Gastroesophageal sphincter (tissue), 4 donors: ENCODE data around the gene NANOS2. TPM values are rescaled to one million over a fixed set of nuclear protein-coding genes. Genes with fewer than 3 reads are reported as not detected.

Experiments used
- ATAC-seq: fragments of 150-250 bp; one replicate; pipeline ENCODE4 v1.9.1; 2016; ENCODE audit warnings: mild to moderate bottlenecking, moderate library complexity
- H3K27ac ChIP-seq, 4 donors: fragments of 200-600 bp; sonication (generic) in 3 of 4; 1 replicate in 3 of 4; 2 replicates in 1 of 4; pipeline ENCODE4 v1.5.1; 2016 to 2019
- H3K27me3 ChIP-seq: fragments of 200-600 bp; sonication (generic); one replicate; pipeline ENCODE4 v1.5.1; 2019
- H3K36me3 ChIP-seq, 2 donors: fragments of 200-600 bp; sonication (generic); one replicate each; pipeline ENCODE4 v1.5.1; 2019; ENCODE audit warnings: control low read depth in 1 of 2
- H3K4me1 ChIP-seq, 3 donors: fragments of 200-600 bp; sonication (generic); 1 replicate in 2 of 3; 2 replicates in 1 of 3; pipeline ENCODE4 v1.5.1; 2016 to 2019; ENCODE audit warnings: control low read depth in 2 of 3
- H3K4me3 ChIP-seq, 2 donors: fragments of 200-600 bp; sonication (generic); one replicate each; pipeline ENCODE4 v1.5.1; 2019; ENCODE audit warnings: mild to moderate bottlenecking in 1 of 2, moderate library complexity in 1 of 2
- H3K9me3 ChIP-seq, 3 donors: fragments of 200-600 bp; sonication (generic); one replicate each; pipeline ENCODE4 v1.5.1; 2017 to 2019; ENCODE audit warnings: control low read depth in 2 of 3
- EP300 ChIP-seq: sonication (generic); formaldehyde crosslinking; IDR thresholded peaks from one replicate; pipeline ENCODE4 v1.6.1; 2017; ENCODE audit warnings: antibody characterized with exemption, mild to moderate bottlenecking
- POLR2A ChIP-seq, 2 donors: fragments of 450-650 bp; IDR thresholded peaks; one replicate each; pipeline ENCODE4 v1.6.1; 2017; ENCODE audit warnings: antibody characterized with exemption in 2 of 2, mild to moderate bottlenecking in 2 of 2, moderate library complexity in 1 of 2
- POLR2AphosphoS5 ChIP-seq: sonication (generic); formaldehyde crosslinking; IDR thresholded peaks from one replicate; pipeline ENCODE4 v1.6.1; 2017; ENCODE audit warnings: antibody characterized with exemption
- WGBS, 2 donors: methylation state at CpG; one replicate each; pipeline ENCODE4 v1.1.5; 2018; ENCODE audit warnings: low coverage in 1 of 2; 5-methylcytosine and 5-hydroxymethylcytosine counted together
- total RNA-seq, 4 donors: library from RNA; depleted of rRNA; stranded (reverse); fragments of >200 nt; gene quantifications; one replicate each; pipeline ENCODE4 v1.1.0, GENCODE V29; 2016
- TF ChIP-seq, protein P1 (sequence below), 4 experiments: fragments of 200-600 bp in 2 of 4; fragments of 450-650 bp in 2 of 4; sonication (generic) in 1 of 4; IDR thresholded peaks; one replicate each; pipeline ENCODE4 v1.5.1; 2017 to 2019; ENCODE audit warnings: antibody characterized with exemption in 4 of 4, mild to moderate bottlenecking in 2 of 4, moderate library complexity in 2 of 4

NANOS2 gene
- total RNA-seq, 4 donors from 2014 or later = not detected

DNA sequence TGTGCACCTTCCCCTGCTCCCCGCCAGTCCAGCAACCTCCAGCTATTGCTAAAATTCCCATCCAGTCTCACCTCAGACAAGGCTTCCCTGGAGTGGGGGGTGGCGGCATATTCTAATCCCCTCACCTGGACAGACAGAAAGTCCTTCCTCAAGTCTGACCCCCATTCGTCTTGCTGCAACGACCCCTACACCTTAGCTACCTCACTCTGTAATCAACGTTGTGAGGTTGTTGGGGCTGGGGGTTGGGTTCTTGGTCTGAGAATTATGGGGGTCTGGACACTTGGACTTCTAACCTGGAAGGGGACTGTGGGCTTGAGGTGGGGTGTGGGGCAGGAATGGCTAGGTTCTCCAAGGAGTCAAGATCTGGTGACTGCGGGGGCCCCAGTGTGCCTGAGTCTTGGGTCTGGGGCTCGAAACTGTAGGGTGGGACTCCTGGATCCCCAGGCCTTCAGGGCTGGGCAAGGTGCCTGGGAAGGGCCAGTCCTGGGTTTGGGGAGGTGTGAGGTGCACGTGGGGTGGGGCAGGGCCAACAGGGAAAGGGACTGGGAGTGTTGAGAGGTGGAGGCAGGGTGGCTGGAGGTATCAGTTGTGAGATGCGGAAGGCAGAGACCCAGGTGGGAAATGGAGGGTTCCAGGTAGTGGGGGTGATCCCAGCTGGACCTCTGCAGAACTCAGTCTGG is 49.2 kb downstream of the NANOS2 start:
- peaks cover 33% of the 10 kb centered on the region for H3K27me3 ChIP-seq
- WGBS, 2 donors = 67 to 100% methylated on average over 1 to 3 of the region's 9 CpGs
- no peak overlapping the region for H3K27ac ChIP-seq
- peaks cover 0 to 6% of the 10 kb centered on the region in 2 donors for H3K36me3 ChIP-seq
- no peaks in the 10 kb centered on the region for H3K9me3 ChIP-seq
- no peak for ATAC-seq
- no peak overlapping the region for H3K4me3 ChIP-seq
- H3K4me1 ChIP-seq = peaks cover 0 to 32% (median 15%) of the 10 kb centered on the region in 3 donors
- TF ChIP-seq POLR2A (IDR thresholded peaks at IDR 0.05) (no peak), EP300 (no peak), POLR2AphosphoS5 (no peak)
- TF ChIP-seq, protein P1, sequence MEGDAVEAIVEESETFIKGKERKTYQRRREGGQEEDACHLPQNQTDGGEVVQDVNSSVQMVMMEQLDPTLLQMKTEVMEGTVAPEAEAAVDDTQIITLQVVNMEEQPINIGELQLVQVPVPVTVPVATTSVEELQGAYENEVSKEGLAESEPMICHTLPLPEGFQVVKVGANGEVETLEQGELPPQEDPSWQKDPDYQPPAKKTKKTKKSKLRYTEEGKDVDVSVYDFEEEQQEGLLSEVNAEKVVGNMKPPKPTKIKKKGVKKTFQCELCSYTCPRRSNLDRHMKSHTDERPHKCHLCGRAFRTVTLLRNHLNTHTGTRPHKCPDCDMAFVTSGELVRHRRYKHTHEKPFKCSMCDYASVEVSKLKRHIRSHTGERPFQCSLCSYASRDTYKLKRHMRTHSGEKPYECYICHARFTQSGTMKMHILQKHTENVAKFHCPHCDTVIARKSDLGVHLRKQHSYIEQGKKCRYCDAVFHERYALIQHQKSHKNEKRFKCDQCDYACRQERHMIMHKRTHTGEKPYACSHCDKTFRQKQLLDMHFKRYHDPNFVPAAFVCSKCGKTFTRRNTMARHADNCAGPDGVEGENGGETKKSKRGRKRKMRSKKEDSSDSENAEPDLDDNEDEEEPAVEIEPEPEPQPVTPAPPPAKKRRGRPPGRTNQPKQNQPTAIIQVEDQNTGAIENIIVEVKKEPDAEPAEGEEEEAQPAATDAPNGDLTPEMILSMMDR (IDR thresholded peaks at IDR 0.05) = no peak

DNA sequence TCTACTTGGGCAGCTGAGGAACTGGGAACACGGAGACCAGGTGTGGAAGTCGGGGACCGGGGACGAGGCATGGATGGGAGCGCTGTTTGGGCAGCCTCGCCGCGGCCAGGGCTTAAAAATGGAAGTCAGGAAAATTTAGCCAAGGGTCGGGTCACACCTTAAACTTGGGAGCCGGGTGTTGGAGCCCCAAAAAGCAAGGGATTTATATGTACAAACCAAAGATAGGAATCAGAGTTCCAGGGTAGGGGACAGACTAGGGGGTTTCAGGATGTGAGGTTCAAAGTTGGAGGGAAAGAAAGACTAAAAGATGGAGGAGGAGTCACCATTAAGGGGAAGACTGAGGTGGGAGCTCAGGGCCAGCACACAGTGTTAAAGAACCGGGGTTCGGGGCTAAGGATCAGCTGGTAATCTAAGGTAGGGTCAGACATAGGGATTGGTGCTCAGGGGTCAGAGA is 49.9 kb downstream of the NANOS2 start:
- no peak for ATAC-seq
- Histone ChIP-seq H3K27ac (no peak overlapping the region), H3K9me3 (no peaks in the 10 kb centered on the region), H3K4me3 (peak overlapping the region in 1 of 2 donors; percentile 94), H3K36me3 (peaks cover 0 to 13% of the 10 kb centered on the region in 2 donors), H3K27me3 (peaks cover 33% of the 10 kb centered on the region), H3K4me1 (peaks cover 0 to 32% (median 15%) of the 10 kb centered on the region in 3 donors)
- 6 to 18% methylated on average over 3 to 12 of the region's 12 CpGs for WGBS, 2 donors
- TF ChIP-seq POLR2AphosphoS5 (no peak), POLR2A (IDR thresholded peaks at IDR 0.05) (no peak), EP300 (no peak)
- TF ChIP-seq, protein P1 (IDR thresholded peaks at IDR 0.05) = no peak

DNA sequence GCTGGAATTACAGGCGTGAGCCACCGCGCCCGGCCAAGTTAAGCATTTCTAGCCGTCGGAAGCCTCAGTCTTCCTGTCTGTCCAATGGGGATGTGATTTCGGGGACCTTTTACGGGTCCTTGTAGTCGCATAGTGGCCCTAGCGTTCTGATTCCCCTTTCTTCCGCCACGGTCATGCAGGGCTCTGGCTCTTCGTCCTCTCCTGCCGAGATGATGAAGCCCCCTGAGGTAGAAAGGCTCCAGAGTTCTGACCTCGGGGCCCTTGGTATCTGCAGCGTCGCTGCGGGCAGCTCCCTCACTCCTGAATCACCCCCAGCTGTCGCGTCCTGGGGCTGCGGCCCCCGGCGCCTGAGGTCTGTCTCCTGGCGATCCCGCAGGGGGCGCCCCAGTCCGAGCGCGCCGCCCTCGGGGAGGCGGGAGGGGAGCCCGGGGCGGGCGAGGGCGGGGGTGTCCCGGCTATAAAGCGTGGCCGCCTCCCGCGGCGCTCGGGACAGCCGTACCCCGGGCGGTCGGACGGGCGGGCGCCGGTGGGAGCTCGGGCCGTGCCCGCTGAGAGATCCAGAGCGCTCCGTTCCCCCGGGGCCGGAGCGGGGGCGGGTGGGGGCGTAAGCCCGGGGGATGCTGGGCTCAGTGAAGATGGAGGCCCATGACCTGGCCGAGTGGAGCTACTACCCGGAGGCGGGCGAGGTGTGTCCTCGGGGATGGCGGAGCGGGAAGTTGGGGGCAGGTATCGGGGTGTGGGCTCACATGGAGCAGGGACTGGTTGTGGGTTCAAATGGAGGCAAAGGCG is 50.5 kb downstream of the NANOS2 start, which contains the start of gene FOXA3:
TSS of gene FOXA3 (plus strand) at position 487 of the 789 bp plus-strand sequence. CDS start at position 618, 131 bp downstream.
- peak; percentile 19 for ATAC-seq
- TF ChIP-seq, protein P1 (IDR thresholded peaks at IDR 0.05) = peak in 3 of 4 experiments; percentile 22 to 78 (median 57)
- no peak for TF ChIP-seq EP300
- TF ChIP-seq POLR2A (IDR thresholded peaks at IDR 0.05) = no peak
- no peak for TF ChIP-seq POLR2AphosphoS5
- Histone ChIP-seq H3K36me3 (peaks cover 0 to 20% of the 10 kb centered on the region in 2 donors), H3K4me3 (peak within 1 kb of the TSS; percentile 12 to 94), H3K4me1 (peaks cover 0 to 32% (median 15%) of the 10 kb centered on the region in 3 donors), H3K9me3 (no peaks in the 10 kb centered on the region), H3K27ac (peak within 1 kb of the TSS in 1 of 4 donors; percentile 93), H3K27me3 (peaks cover 33% of the 10 kb centered on the region)
- WGBS, 2 donors = 14% methylated on average over 10 of the region's 71 CpGs; no CpG with 5 or more reads in 1 of the 2 donors

DNA sequence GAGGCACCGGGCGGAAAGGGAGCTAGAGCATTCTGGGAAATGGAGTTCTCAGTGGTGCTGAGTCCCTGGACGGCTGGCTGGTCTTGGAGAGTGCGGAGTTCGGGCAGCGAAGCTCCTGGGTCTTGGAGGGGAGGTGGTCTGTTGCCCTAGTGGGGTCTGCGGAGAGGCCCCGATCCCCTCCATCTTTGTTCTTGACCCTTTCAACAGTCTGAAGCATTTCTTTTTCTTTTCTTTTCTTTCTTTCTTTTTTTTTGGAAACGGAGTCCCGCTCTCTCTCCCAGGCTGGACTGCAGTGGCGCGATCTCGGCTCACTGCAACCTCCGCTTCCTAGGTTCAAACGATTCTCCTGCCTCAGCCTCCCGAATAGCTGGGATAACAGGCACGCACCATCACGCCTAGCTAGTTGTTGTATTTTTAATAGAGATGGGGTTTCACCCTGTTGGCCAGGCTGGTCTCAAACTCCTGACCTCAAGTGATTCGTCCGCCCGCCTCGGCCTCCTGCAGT is 51.2 kb downstream of the NANOS2 start:
- peak overlapping the region in 1 of 4 donors; percentile 93 for H3K27ac ChIP-seq
- peaks cover 0 to 26% of the 10 kb centered on the region in 2 donors for H3K36me3 ChIP-seq
- no peak for ATAC-seq
- H3K27me3 ChIP-seq = peaks cover 33% of the 10 kb centered on the region
- 3% methylated on average over 6 to 16 of the region's 22 CpGs for WGBS, 2 donors
- H3K4me1 ChIP-seq = peaks cover 0 to 32% (median 15%) of the 10 kb centered on the region in 3 donors
- no peaks in the 10 kb centered on the region for H3K9me3 ChIP-seq
- no peak for TF ChIP-seq POLR2AphosphoS5
- TF ChIP-seq POLR2A (IDR thresholded peaks at IDR 0.05) = no peak
- TF ChIP-seq EP300 = no peak
- TF ChIP-seq, protein P1 (IDR thresholded peaks at IDR 0.05) = no peak
- H3K4me3 ChIP-seq = peak overlapping the region; percentile 12 to 94

Other genes starting within 250 kb of the NANOS2 start
- under 1 TPM in 1 of 4 donors, not detected in 3; 0.54 TPM for gene GIPR, start 246.6 kb downstream of the NANOS2 start, total RNA-seq
- gene SNRPD2, start 222.8 kb downstream of the NANOS2 start, total RNA-seq = 100 to 1,000 TPM; 113 to 201 (median 152) TPM
- 1 to 10 TPM; 2.7 to 6.6 (median 4.2) TPM for gene QPCTL, start 222.1 kb downstream of the NANOS2 start, total RNA-seq
- 10 to 100 TPM; 12.1 to 20.5 (median 14.9) TPM for gene FBXO46, start 183.9 kb downstream of the NANOS2 start, total RNA-seq
- not detected for gene MEIOSIN, start 181.3 kb downstream of the NANOS2 start, total RNA-seq
- gene SIX5, start 145.5 kb downstream of the NANOS2 start, total RNA-seq = 10 to 100 TPM; 13.2 to 33.1 (median 23.7) TPM
- 100 to 1,000 TPM; 223 to 464 (median 330) TPM for gene DMPK, start 132.3 kb downstream of the NANOS2 start, total RNA-seq
- gene DMWD, start 121.9 kb downstream of the NANOS2 start, total RNA-seq = 10 to 100 TPM; 41.5 to 75.5 (median 59.4) TPM
- gene RSPH6A, start 99.5 kb downstream of the NANOS2 start, total RNA-seq = under 1 TPM in 1 of 4 donors, not detected in 3; 0.23 TPM
- 10 to 100 TPM; 25.5 to 35.6 (median 30.8) TPM for gene SYMPK, start 51.6 kb downstream of the NANOS2 start, total RNA-seq
- gene FOXA3, start 50.5 kb downstream of the NANOS2 start, total RNA-seq = under 1 TPM in 1 of 4 donors, not detected in 3; 0.42 TPM
- 10 to 100 TPM; 25.2 to 53.3 (median 36.2) TPM for gene IRF2BP1, start 28.6 kb downstream of the NANOS2 start, total RNA-seq
- 1 to 10 TPM; 1.3 to 4.6 (median 2.8) TPM for gene MYPOP, start 12.2 kb downstream of the NANOS2 start, total RNA-seq
- gene NOVA2, start 59.1 kb upstream of the NANOS2 start, total RNA-seq = 1 to 10 TPM in 3 of 4 donors, under 1 TPM in 1; 0.67 to 5.1 (median 3.0) TPM
- gene CCDC61, start 80.7 kb upstream of the NANOS2 start, total RNA-seq = 1 to 10 TPM; 4.2 to 9.4 (median 6.4) TPM
- not detected for gene PGLYRP1, start 108.3 kb upstream of the NANOS2 start, total RNA-seq
- gene IGFL4, start 126.2 kb upstream of the NANOS2 start, total RNA-seq = not detected
- gene IGFL3, start 209.9 kb upstream of the NANOS2 start, total RNA-seq = not detected
- gene IGFL2, start 233.5 kb upstream of the NANOS2 start, total RNA-seq = not detected